ENCODE results near the gene FLT1.

DNA sequence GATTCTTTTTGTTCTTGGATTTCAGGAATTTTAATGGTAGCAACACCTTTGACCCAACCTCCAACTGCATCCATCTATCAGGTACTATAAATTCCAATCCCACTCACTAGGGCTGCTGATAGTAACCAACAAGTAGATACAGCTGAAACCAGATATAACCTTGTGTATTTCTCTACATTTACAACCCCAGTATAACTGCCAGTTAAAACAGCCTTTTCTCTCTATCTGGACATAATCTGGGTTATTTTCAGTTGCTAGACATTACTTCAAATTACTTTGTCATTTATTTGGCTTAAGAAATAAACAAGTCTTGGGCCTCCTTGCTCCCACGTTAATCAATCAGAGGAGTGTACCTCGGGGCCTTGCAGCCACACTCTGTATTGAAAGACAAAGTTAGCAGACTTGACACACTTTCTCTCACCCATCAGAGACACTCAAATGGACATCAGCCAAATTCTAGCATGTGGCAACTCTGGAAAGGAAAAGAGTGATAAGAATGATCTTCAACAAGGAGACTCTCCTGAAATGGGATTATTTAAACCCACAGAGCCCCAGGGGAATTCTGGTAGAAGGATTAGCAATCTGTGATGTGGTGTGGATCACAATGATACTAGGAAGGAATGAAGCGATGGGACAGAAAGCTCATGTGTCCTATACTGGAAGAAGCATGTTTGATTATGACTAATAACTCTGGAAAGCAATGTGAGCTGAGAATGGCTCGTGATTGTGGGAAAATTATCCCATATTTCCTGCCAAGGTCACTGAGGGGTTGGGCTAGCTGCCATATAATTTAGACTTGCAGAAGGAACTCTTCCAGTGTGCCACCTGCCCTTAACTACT is 157.5 kb downstream of the FLT1 start:
- TF ChIP-seq, protein P1, sequence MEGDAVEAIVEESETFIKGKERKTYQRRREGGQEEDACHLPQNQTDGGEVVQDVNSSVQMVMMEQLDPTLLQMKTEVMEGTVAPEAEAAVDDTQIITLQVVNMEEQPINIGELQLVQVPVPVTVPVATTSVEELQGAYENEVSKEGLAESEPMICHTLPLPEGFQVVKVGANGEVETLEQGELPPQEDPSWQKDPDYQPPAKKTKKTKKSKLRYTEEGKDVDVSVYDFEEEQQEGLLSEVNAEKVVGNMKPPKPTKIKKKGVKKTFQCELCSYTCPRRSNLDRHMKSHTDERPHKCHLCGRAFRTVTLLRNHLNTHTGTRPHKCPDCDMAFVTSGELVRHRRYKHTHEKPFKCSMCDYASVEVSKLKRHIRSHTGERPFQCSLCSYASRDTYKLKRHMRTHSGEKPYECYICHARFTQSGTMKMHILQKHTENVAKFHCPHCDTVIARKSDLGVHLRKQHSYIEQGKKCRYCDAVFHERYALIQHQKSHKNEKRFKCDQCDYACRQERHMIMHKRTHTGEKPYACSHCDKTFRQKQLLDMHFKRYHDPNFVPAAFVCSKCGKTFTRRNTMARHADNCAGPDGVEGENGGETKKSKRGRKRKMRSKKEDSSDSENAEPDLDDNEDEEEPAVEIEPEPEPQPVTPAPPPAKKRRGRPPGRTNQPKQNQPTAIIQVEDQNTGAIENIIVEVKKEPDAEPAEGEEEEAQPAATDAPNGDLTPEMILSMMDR (IDR thresholded peaks at IDR 0.05; ENCODE audit: low read depth, low read length, poor library complexity, severe bottlenecking): no peak
- no peak for TF ChIP-seq EZH2phosphoT487 (IDR thresholded peaks at IDR 0.05; ENCODE audit: borderline replicate concordance, low read length)

Data from DOHH2 (cell line).